ENCODE measurements around the gene PI4KA. TPM values are rescaled to one million over a fixed set of nuclear protein-coding genes. Genes with fewer than 3 reads are reported as not detected.
"Not testable (repeated sequence)": the region's sequence is repeated elsewhere in the genome, so short reads cannot be mapped to it uniquely, and the experiment has no call there.

Gene PI4KA
- total RNA-seq, 2 experiments from 2014 or later, result 55.0 to 63.7 TPM

- Mint-ChIP-seq H3K27me3 (ENCODE audit: low read depth) (no peaks in the 10 kb centered on the region), H3K4me1 (ENCODE audit: low read depth) (peaks cover 28% of the 10 kb centered on the region), H3K9me3 (no peaks in the 10 kb centered on the region), H3K4me3 (no peak overlapping the region), H3K36me3 (ENCODE audit: low read depth) (peaks cover 12% of the 10 kb centered on the region), H3K27ac (no peak overlapping the region)
- CTCF ChIA-PET, result interaction anchor here (1.2 kb wide), 1 partner anchor 14 kb away, joined by 3 read pairs; no protein-coding TSS in a partner anchor
- intact Hi-C loops (cut with micrococcal nuclease), result no loop called here
- DNase-seq, result no peak
Measured at GRCh38 chr22:20836987-20837823, 21.4 kb downstream of the PI4KA start.

GRCh38 chr22:20834725-20835124, 23.9 kb downstream of the PI4KA start:
- no peaks in the 10 kb centered on the region for H3K27me3 Mint-ChIP-seq (ENCODE audit: low read depth)
- H3K27ac Mint-ChIP-seq, result no peak overlapping the region
- no peak overlapping the region for H3K4me3 Mint-ChIP-seq
- H3K4me1 Mint-ChIP-seq (ENCODE audit: low read depth), result peaks cover 10% of the 10 kb centered on the region
- H3K36me3 Mint-ChIP-seq (ENCODE audit: low read depth), result peaks cover 18% of the 10 kb centered on the region
- DNase-seq, result no peak
- intact Hi-C loops (cut with micrococcal nuclease), result no loop called here
- CTCF ChIA-PET, result no interaction called here
- no peaks in the 10 kb centered on the region for H3K9me3 Mint-ChIP-seq

GRCh38 chr22:20834206-20834605, 24.4 kb downstream of the PI4KA start:
- Mint-ChIP-seq H3K36me3 (ENCODE audit: low read depth) (peaks cover 18% of the 10 kb centered on the region), H3K4me3 (no peak overlapping the region), H3K27ac (no peak overlapping the region), H3K9me3 (no peaks in the 10 kb centered on the region), H3K4me1 (ENCODE audit: low read depth) (peaks cover 10% of the 10 kb centered on the region), H3K27me3 (ENCODE audit: low read depth) (no peaks in the 10 kb centered on the region)
- intact Hi-C loops (cut with micrococcal nuclease), result no loop called here
- no peak for DNase-seq
- CTCF ChIA-PET, result no interaction called here

- CTCF ChIA-PET, result no interaction called here
- Mint-ChIP-seq H3K4me1 (ENCODE audit: low read depth) (peaks cover 6% of the 10 kb centered on the region), H3K36me3 (ENCODE audit: low read depth) (peaks cover 18% of the 10 kb centered on the region), H3K27me3 (ENCODE audit: low read depth) (no peaks in the 10 kb centered on the region), H3K4me3 (no peak overlapping the region), H3K9me3 (no peaks in the 10 kb centered on the region), H3K27ac (no peak overlapping the region)
- no peak for DNase-seq
- intact Hi-C loops (cut with micrococcal nuclease), result no loop called here
Measured at GRCh38 chr22:20833225-20833665, 25.4 kb downstream of the PI4KA start.

GRCh38 chr22:20829491-20830134, 29.0 kb downstream of the PI4KA start:
- Mint-ChIP-seq H3K4me3 (no peak overlapping the region), H3K4me1 (ENCODE audit: low read depth) (no peaks in the 10 kb centered on the region), H3K27me3 (ENCODE audit: low read depth) (no peaks in the 10 kb centered on the region), H3K36me3 (ENCODE audit: low read depth) (peaks cover 24% of the 10 kb centered on the region), H3K9me3 (no peaks in the 10 kb centered on the region), H3K27ac (no peak overlapping the region)
- intact Hi-C loops (cut with micrococcal nuclease), result no loop called here
- CTCF ChIA-PET, result interaction anchor here (0.7 kb wide), 1 partner anchor 10 kb away, joined by 3 read pairs; no protein-coding TSS in a partner anchor
- DNase-seq, result no peak

- H3K9me3 Mint-ChIP-seq; H3K27me3 Mint-ChIP-seq (ENCODE audit: low read depth); H3K27ac Mint-ChIP-seq; DNase-seq; H3K4me3 Mint-ChIP-seq; intact Hi-C loops (cut with micrococcal nuclease); CTCF ChIA-PET; H3K4me1 Mint-ChIP-seq (ENCODE audit: low read depth): not testable (repeated sequence)
- peaks cover 15% of the 10 kb centered on the region for H3K36me3 Mint-ChIP-seq (ENCODE audit: low read depth)
Measured at GRCh38 chr22:20826373-20827152, 32.0 kb downstream of the PI4KA start.

GRCh38 chr22:20825624-20826023, 33.0 kb downstream of the PI4KA start:
- no peaks in the 10 kb centered on the region for H3K27me3 Mint-ChIP-seq (ENCODE audit: low read depth)
- CTCF ChIA-PET, result no interaction called here
- intact Hi-C loops (cut with micrococcal nuclease), result no loop called here

GRCh38 chr22:20825216-20825615, 33.4 kb downstream of the PI4KA start:
- H3K27me3 Mint-ChIP-seq (ENCODE audit: low read depth); H3K9me3 Mint-ChIP-seq; intact Hi-C loops (cut with micrococcal nuclease); H3K4me1 Mint-ChIP-seq (ENCODE audit: low read depth); DNase-seq; H3K27ac Mint-ChIP-seq; H3K4me3 Mint-ChIP-seq: not testable (repeated sequence)
- H3K36me3 Mint-ChIP-seq (ENCODE audit: low read depth), result peaks cover 11% of the 10 kb centered on the region
- CTCF ChIA-PET, result interaction anchor here (0.9 kb wide), 1 partner anchor 32 kb away, joined by 3 read pairs; no protein-coding TSS in a partner anchor

More at GRCh38 chr22:20825624-20826023, 33.0 kb downstream of the PI4KA start:
- H3K9me3 Mint-ChIP-seq, result no peaks in the 10 kb centered on the region
- H3K27ac Mint-ChIP-seq, result no peak overlapping the region
- H3K36me3 Mint-ChIP-seq (ENCODE audit: low read depth), result peaks cover 11% of the 10 kb centered on the region
- no peaks in the 10 kb centered on the region for H3K4me1 Mint-ChIP-seq (ENCODE audit: low read depth)
- DNase-seq, result no peak
- H3K4me3 Mint-ChIP-seq, result no peak overlapping the region

GRCh38 chr22:20823264-20823663, 35.3 kb downstream of the PI4KA start:
- Mint-ChIP-seq H3K4me1 (ENCODE audit: low read depth) (no peaks in the 10 kb centered on the region), H3K4me3 (no peak overlapping the region), H3K27ac (no peak overlapping the region), H3K27me3 (ENCODE audit: low read depth) (no peaks in the 10 kb centered on the region), H3K36me3 (ENCODE audit: low read depth) (peaks cover 16% of the 10 kb centered on the region), H3K9me3 (no peaks in the 10 kb centered on the region)
- CTCF ChIA-PET, result no interaction called here
- no peak for DNase-seq
- intact Hi-C loops (cut with micrococcal nuclease), result no loop called here

- Mint-ChIP-seq H3K4me3 (no peak overlapping the region), H3K27ac (no peak overlapping the region), H3K9me3 (no peaks in the 10 kb centered on the region), H3K36me3 (ENCODE audit: low read depth) (peaks cover 13% of the 10 kb centered on the region), H3K4me1 (ENCODE audit: low read depth) (no peaks in the 10 kb centered on the region), H3K27me3 (ENCODE audit: low read depth) (no peaks in the 10 kb centered on the region)
- CTCF ChIA-PET, result interaction anchor here (0.6 kb wide), 1 partner anchor 266 kb away, joined by 3 read pairs; no protein-coding TSS in a partner anchor
- intact Hi-C loops (cut with micrococcal nuclease), result no loop called here
- no peak for DNase-seq
Measured at GRCh38 chr22:20822240-20822639, 36.4 kb downstream of the PI4KA start.

GRCh38 chr22:20821717-20822239, 36.8 kb downstream of the PI4KA start:
- H3K36me3 Mint-ChIP-seq (ENCODE audit: low read depth), result peaks cover 16% of the 10 kb centered on the region
- intact Hi-C loops (cut with micrococcal nuclease); H3K9me3 Mint-ChIP-seq; H3K4me3 Mint-ChIP-seq; H3K27ac Mint-ChIP-seq; H3K27me3 Mint-ChIP-seq (ENCODE audit: low read depth); H3K4me1 Mint-ChIP-seq (ENCODE audit: low read depth); DNase-seq: not testable (repeated sequence)
- CTCF ChIA-PET, result interaction anchor here (0.6 kb wide), 2 partner anchors 266 to 434 kb away, joined by 3 read pairs; no protein-coding TSS in a partner anchor

- H3K36me3 Mint-ChIP-seq (ENCODE audit: low read depth), result peaks cover 18% of the 10 kb centered on the region
- no peak overlapping the region for H3K4me3 Mint-ChIP-seq
- H3K9me3 Mint-ChIP-seq, result no peaks in the 10 kb centered on the region
- H3K4me1 Mint-ChIP-seq (ENCODE audit: low read depth), result no peaks in the 10 kb centered on the region
- CTCF ChIA-PET, result interaction anchor here (1.0 kb wide), 1 partner anchor 10 kb away, joined by 3 read pairs; no protein-coding TSS in a partner anchor
- no peaks in the 10 kb centered on the region for H3K27me3 Mint-ChIP-seq (ENCODE audit: low read depth)
- no peak for DNase-seq
- H3K27ac Mint-ChIP-seq, result no peak overlapping the region
- intact Hi-C loops (cut with micrococcal nuclease), result loop anchor here (5.0 to 10.0 kb wide), 2 partner anchors 38 to 125 kb away; partner anchors contain the start of genes PI4KA and SNAP29
Measured at GRCh38 chr22:20819471-20819870, 39.1 kb downstream of the PI4KA start.
